Mucosa of rectum (tissue), 2 donors: ENCODE data around the gene DCDC2B.
A peak's percentile ranks its signal among the peaks of the same experiment; 100 is the strongest.

Experiments used
- H3K27ac ChIP-seq, 2 donors: one replicate each; pipeline ENCODE4 v1.7.0; 2013; ENCODE audit warnings: inconsistent platforms in 2 of 2, low read depth in 2 of 2, low read length in 2 of 2
- H3K27me3 ChIP-seq, 2 donors: one replicate each; pipeline ENCODE4 v1.7.0; 2013; ENCODE audit warnings: low read length in 2 of 2; ENCODE audit not compliant: control insufficient read depth in 2 of 2, insufficient read depth in 2 of 2
- H3K36me3 ChIP-seq, 2 donors: one replicate each; pipeline ENCODE4 v1.7.0; 2013; ENCODE audit warnings: low read length in 2 of 2; ENCODE audit not compliant: control insufficient read depth in 2 of 2, insufficient read depth in 2 of 2
- H3K4me1 ChIP-seq, 2 donors: one replicate each; pipeline ENCODE4 v1.7.0; 2013; ENCODE audit warnings: low read length in 2 of 2, mild to moderate bottlenecking in 1 of 2; ENCODE audit not compliant: control insufficient read depth in 2 of 2, insufficient read depth in 2 of 2
- H3K4me3 ChIP-seq, 2 donors: one replicate each; pipeline ENCODE4 v1.7.0; 2013; ENCODE audit warnings: low read length in 2 of 2
- H3K9ac ChIP-seq, 2 donors: one replicate each; pipeline ENCODE4 v1.7.0; 2013; ENCODE audit warnings: low read length in 2 of 2, low read depth in 1 of 2, mild to moderate bottlenecking in 1 of 2
- H3K9me3 ChIP-seq, 2 donors: one replicate each; pipeline ENCODE4 v1.7.0; 2013; ENCODE audit warnings: low read length in 2 of 2; ENCODE audit not compliant: control insufficient read depth in 2 of 2
- donor health status: healthy.
- donor health status: Normal muscosa, but diverticular disease.

Gene DCDC2B

DNA sequence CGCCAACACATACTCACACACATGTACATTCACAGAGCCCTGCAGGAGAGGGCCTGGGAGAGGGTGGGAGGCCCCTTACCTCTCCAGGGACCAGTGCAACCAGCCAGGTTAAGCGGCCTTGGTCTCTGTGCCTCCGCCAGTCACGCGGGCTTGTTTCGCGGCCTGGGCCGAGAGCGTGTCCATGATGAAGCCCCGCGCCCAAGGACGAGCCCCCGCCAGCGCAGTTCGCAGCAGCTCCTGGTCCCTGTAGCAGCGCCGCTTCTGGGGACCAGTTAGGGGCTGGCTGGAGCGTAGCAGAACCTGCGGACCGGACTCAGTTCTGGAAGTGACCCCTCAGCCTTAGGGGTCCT lies 30.9 kb downstream of the DCDC2B start:
- Histone ChIP-seq H3K4me1 (peaks cover 3 to 13% of the 10 kb centered on the region in 2 donors), H3K4me3 (peak overlapping the region; percentile 83 to 86), H3K9ac (peak overlapping the region; percentile 72), H3K36me3 (no peaks in the 10 kb centered on the region), H3K9me3 (no peaks in the 10 kb centered on the region), H3K27me3 (no peaks in the 10 kb centered on the region), H3K27ac (peak overlapping the region; percentile 75 to 76)

DNA sequence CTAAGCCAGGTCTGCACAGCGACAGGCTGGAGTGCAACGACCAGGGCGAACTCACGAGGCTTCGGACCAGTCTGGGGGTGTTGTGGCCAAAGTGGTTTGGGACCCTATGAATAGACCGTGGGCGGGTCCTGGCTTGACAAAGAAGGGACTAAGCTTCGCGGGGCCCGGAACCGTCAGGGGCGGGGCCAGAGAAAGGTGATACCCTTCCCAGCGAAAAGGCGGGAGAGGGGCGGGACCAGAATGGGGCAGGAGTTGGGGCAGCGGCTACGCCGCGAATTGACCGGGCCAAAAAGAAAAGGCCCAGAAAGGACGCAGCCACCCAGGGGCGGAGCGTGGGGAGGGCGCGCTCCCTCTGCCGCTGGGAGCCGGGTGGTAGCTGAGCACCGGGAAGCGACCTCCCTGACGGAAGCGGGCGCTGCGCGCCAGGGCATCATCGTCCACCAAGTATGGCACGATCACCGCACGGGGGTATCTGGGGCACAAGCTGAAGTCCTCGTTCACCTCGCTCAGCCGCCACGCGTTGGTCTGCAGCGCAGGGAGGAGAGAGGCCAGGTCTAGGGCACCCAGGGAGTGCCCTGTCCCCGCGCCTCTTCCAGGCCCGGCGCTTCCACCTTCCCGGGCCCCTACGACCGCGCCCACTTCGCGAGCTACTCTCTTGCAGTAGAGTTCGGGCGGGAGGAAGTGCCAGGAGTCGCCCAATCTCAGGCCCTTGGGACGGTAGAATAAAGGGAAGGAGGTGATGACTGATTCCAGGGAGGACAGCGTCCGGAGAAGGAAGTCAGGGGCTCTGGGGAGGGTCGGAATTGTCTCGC lies 31.5 kb downstream of the DCDC2B start:
- peaks cover 3 to 13% of the 10 kb centered on the region in 2 donors for H3K4me1 ChIP-seq
- peak overlapping the region; percentile 72 for H3K9ac ChIP-seq
- H3K36me3 ChIP-seq: no peaks in the 10 kb centered on the region
- H3K27ac ChIP-seq: peak overlapping the region; percentile 75 to 76
- no peaks in the 10 kb centered on the region for H3K27me3 ChIP-seq
- H3K9me3 ChIP-seq: no peaks in the 10 kb centered on the region
- peak overlapping the region; percentile 83 to 86 for H3K4me3 ChIP-seq

GRCh38 chr1:32241001-32241763 lies 32.3 kb downstream of the DCDC2B start:
- Histone ChIP-seq H3K27me3 (no peaks in the 10 kb centered on the region), H3K9ac (peak overlapping the region; percentile 72)

DNA sequence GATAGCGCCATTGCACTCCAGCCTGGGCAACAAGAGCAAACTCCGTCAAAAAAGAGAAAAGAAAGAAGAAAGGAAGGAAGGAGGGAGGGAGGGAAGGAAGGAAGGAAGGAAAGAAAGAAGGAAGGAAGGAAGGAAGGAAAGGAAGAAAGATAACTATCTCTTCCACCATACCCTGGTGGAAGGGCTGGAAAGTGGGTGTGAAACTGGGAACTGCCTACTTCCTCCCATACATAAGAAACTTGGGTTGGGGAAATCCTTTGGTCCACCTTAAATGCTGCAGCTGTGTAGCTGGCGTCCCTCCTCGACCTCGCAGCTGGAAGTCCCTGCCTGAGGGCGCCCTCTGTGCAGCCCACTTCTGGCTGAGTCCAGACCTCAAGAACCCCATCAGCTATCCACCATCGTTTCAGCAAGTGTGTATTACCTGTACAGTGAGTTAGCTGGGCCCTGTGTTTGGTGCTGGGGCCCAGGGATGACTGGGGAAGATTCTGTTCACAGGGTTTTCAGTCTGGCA lies 33.5 kb downstream of the DCDC2B start:
- no peaks in the 10 kb centered on the region for H3K27me3 ChIP-seq
- H3K27ac ChIP-seq: no peak overlapping the region
- H3K36me3 ChIP-seq: no peaks in the 10 kb centered on the region
- no peak overlapping the region for H3K4me3 ChIP-seq
- H3K9ac ChIP-seq: no peak overlapping the region
- H3K4me1 ChIP-seq: peaks cover 5 to 17% of the 10 kb centered on the region in 2 donors
- no peaks in the 10 kb centered on the region for H3K9me3 ChIP-seq

More at GRCh38 chr1:32241001-32241763, 32.3 kb downstream of the DCDC2B start:
- H3K36me3 ChIP-seq: no peaks in the 10 kb centered on the region
- peak overlapping the region; percentile 75 to 76 for H3K27ac ChIP-seq
- H3K4me3 ChIP-seq: peak overlapping the region; percentile 83 to 86
- H3K9me3 ChIP-seq: no peaks in the 10 kb centered on the region
- peaks cover 3 to 13% of the 10 kb centered on the region in 2 donors for H3K4me1 ChIP-seq

GRCh38 chr1:32246888-32247273 lies 38.0 kb downstream of the DCDC2B start, which contains the start of gene FAM167B:
Gene FAM167B (plus strand): TSS chr1:32247222. CDS start chr1:32247422, 200 bp downstream.
- Histone ChIP-seq H3K9ac (no peak within 1 kb of the TSS), H3K4me1 (peaks cover 12 to 25% of the 10 kb centered on the region in 2 donors), H3K27ac (peak within 1 kb of the TSS; percentile 14 to 67), H3K9me3 (no peaks in the 10 kb centered on the region), H3K4me3 (no peak within 1 kb of the TSS), H3K27me3 (no peaks in the 10 kb centered on the region), H3K36me3 (no peaks in the 10 kb centered on the region)

DNA sequence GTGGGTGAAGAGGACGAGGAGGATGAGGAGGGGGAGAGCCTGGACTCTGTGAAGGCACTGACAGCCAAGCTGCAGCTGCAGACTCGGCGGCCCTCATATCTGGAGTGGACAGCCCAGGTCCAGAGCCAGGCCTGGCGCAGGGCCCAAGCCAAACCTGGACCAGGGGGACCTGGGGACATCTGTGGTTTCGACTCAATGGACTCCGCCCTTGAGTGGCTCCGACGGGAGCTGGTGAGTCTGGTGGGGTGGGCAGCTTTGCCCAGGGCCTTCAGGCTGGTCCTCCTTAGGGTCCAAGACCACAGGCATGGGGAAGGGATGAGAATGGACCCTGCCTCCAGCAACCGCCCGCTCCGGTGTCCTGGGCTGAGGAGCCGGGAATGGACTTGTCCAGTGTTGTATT lies 38.6 kb downstream of the DCDC2B start:
- peak overlapping the region; percentile 14 to 67 for H3K27ac ChIP-seq
- no peak overlapping the region for H3K4me3 ChIP-seq
- peaks cover 12 to 25% of the 10 kb centered on the region in 2 donors for H3K4me1 ChIP-seq

GRCh38 chr1:32247983-32248889 lies 39.3 kb downstream of the DCDC2B start:
- peaks cover 12 to 25% of the 10 kb centered on the region in 2 donors for H3K4me1 ChIP-seq
- H3K9ac ChIP-seq: no peak overlapping the region
- H3K9me3 ChIP-seq: no peaks in the 10 kb centered on the region
- peak overlapping the region in 1 of 2 donors; percentile 67 for H3K27ac ChIP-seq
- H3K36me3 ChIP-seq: no peaks in the 10 kb centered on the region
- no peak overlapping the region for H3K4me3 ChIP-seq
- no peaks in the 10 kb centered on the region for H3K27me3 ChIP-seq

More for the DNA sequence above, 38.6 kb downstream of the DCDC2B start:
- H3K9me3 ChIP-seq: no peaks in the 10 kb centered on the region
- H3K36me3 ChIP-seq: no peaks in the 10 kb centered on the region
- no peak overlapping the region for H3K9ac ChIP-seq
- no peaks in the 10 kb centered on the region for H3K27me3 ChIP-seq

DNA sequence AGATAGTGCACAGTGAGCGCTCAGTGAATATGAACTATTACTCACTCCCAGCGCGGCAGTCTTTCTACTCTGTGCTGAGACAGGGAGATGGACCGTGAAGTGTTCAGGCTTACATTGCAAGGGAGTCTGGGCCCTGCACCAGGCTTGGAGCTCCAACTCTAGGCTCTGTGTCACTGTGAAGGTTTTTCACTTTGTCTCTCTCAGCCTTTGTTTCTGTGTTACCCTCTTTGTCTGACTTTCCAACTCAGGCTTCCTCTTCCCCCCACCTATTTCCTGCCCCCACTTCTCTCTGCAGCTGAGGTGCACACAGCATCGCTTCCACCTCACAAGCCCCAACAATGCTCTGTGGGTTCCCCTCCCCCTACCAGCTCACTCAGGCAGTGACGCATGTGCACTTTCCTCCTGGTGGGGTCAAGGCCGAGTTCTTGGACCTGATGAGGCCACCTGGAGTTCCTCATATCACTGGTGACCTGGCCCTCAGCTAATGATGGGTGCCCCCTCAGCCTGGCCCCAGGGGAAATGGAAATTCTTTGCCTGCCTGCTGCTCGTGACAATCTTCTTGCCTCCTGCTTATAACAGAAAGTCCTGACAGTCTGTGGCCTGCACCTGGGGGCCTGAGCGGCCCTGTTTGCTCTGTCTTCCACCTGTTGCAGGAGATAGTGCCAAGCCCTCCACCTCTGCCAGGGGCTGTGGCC lies 41.1 kb downstream of the DCDC2B start:
- Histone ChIP-seq H3K27me3 (no peaks in the 10 kb centered on the region), H3K36me3 (no peaks in the 10 kb centered on the region), H3K27ac (peak overlapping the region; percentile 58 to 85), H3K9me3 (no peaks in the 10 kb centered on the region), H3K4me3 (peak overlapping the region; percentile 1 to 46), H3K4me1 (peaks cover 12 to 28% of the 10 kb centered on the region in 2 donors), H3K9ac (peak overlapping the region in 1 of 2 donors; percentile 47)
